ENCODE results near the gene SGMS1. TPM values are rescaled to one million over a fixed set of nuclear protein-coding genes. Genes with fewer than 3 reads are reported as not detected.

SGMS1 gene
- total RNA-seq, 3 donors from 2014 or later (not counting 1 experiment from before 2014, with no cell fraction given), result 24.5 to 32.7 (median 30.4) TPM

GRCh38 chr10:50561816-50562215 is 61.9 kb downstream of the SGMS1 start:
- peak overlapping the region in 1 of 2 donors; percentile 13 for H3K27ac Mint-ChIP-seq
- H3K9me3 Mint-ChIP-seq, result no peaks in the 10 kb centered on the region
- ATAC-seq (peak in 1 of 3 donors; percentile 44), DNase-seq (peak in 1 of 2 donors; percentile 50)
- H3K4me1 Mint-ChIP-seq, result peaks cover 27 to 31% of the 10 kb centered on the region in 2 donors
- no peaks in the 10 kb centered on the region for H3K27me3 Mint-ChIP-seq (ENCODE audit: low read depth in 2 of 2)
- H3K27me3 ChIP-seq (ENCODE audit: control insufficient read depth, insufficient read depth, low read length), result no peaks in the 10 kb centered on the region
- H3K36me3 ChIP-seq (ENCODE audit: control insufficient read depth, insufficient read depth, low read length), result no peaks in the 10 kb centered on the region
- H3K9me3 ChIP-seq (ENCODE audit: control insufficient read depth, insufficient read depth, low read length), result no peaks in the 10 kb centered on the region
- H3K27ac ChIP-seq (ENCODE audit: low read length), result no peak overlapping the region
- H3K4me3 Mint-ChIP-seq, result no peak overlapping the region
- intact Hi-C loops (cut with micrococcal nuclease), result no loop called here
- WGBS (ENCODE audit: insufficient coverage), result 72% methylated on average over 2 of the region's 2 CpGs
- no peaks in the 10 kb centered on the region for H3K36me3 Mint-ChIP-seq
- no peaks in the 10 kb centered on the region for H3K4me1 ChIP-seq (ENCODE audit: control insufficient read depth, insufficient read depth, low read length)
- H3K4me3 ChIP-seq (ENCODE audit: low read length), result no peak overlapping the region
- peak; percentile 44 for TF ChIP-seq CTCF (IDR thresholded peaks at IDR 0.05)

- no peak for ATAC-seq
- DNase-seq, result no peak
- Histone ChIP-seq H3K36me3 (ENCODE audit: control insufficient read depth, insufficient read depth, low read length) (no peaks in the 10 kb centered on the region), H3K4me1 (ENCODE audit: control insufficient read depth, insufficient read depth, low read length) (no peaks in the 10 kb centered on the region), H3K9me3 (ENCODE audit: control insufficient read depth, insufficient read depth, low read length) (no peaks in the 10 kb centered on the region), H3K27me3 (ENCODE audit: control insufficient read depth, insufficient read depth, low read length) (no peaks in the 10 kb centered on the region), H3K27ac (ENCODE audit: low read length) (no peak overlapping the region), H3K4me3 (ENCODE audit: low read length) (no peak overlapping the region)
- no peaks in the 10 kb centered on the region for H3K27me3 Mint-ChIP-seq (ENCODE audit: low read depth in 2 of 2)
- 94% methylated on average over 5 of the region's 5 CpGs for WGBS (ENCODE audit: insufficient coverage)
- intact Hi-C loops (cut with micrococcal nuclease), result no loop called here
- H3K9me3 Mint-ChIP-seq, result no peaks in the 10 kb centered on the region
- H3K4me1 Mint-ChIP-seq, result peaks cover 30 to 36% of the 10 kb centered on the region in 2 donors
- H3K27ac Mint-ChIP-seq, result no peak overlapping the region
- no peak overlapping the region for H3K4me3 Mint-ChIP-seq
- no peaks in the 10 kb centered on the region for H3K36me3 Mint-ChIP-seq
- no peak for TF ChIP-seq CTCF (IDR thresholded peaks at IDR 0.05)
Observed at GRCh38 chr10:50561266-50561665, 62.5 kb downstream of the SGMS1 start.

GRCh38 chr10:50560370-50560769 is 63.4 kb downstream of the SGMS1 start:
- H3K4me1 ChIP-seq (ENCODE audit: control insufficient read depth, insufficient read depth, low read length), result no peaks in the 10 kb centered on the region
- WGBS (ENCODE audit: insufficient coverage), result no CpG with 5 or more reads among the region's 1 CpG
- intact Hi-C loops (cut with micrococcal nuclease), result no loop called here
- Mint-ChIP-seq H3K36me3 (no peaks in the 10 kb centered on the region), H3K9me3 (no peaks in the 10 kb centered on the region), H3K27ac (no peak overlapping the region), H3K4me3 (no peak overlapping the region), H3K4me1 (peaks cover 32 to 37% of the 10 kb centered on the region in 2 donors), H3K27me3 (ENCODE audit: low read depth in 2 of 2) (no peaks in the 10 kb centered on the region)
- no peak for TF ChIP-seq CTCF (IDR thresholded peaks at IDR 0.05)
- H3K27me3 ChIP-seq (ENCODE audit: control insufficient read depth, insufficient read depth, low read length), result no peaks in the 10 kb centered on the region
- no peaks in the 10 kb centered on the region for H3K36me3 ChIP-seq (ENCODE audit: control insufficient read depth, insufficient read depth, low read length)
- no peak overlapping the region for H3K27ac ChIP-seq (ENCODE audit: low read length)
- H3K9me3 ChIP-seq (ENCODE audit: control insufficient read depth, insufficient read depth, low read length), result no peaks in the 10 kb centered on the region
- no peak overlapping the region for H3K4me3 ChIP-seq (ENCODE audit: low read length)
- DNase-seq (no peak), ATAC-seq (no peak)

GRCh38 chr10:50558371-50558770 is 65.4 kb downstream of the SGMS1 start:
- ATAC-seq (no peak), DNase-seq (no peak)
- Mint-ChIP-seq H3K27ac (no peak overlapping the region), H3K36me3 (no peaks in the 10 kb centered on the region), H3K27me3 (ENCODE audit: low read depth in 2 of 2) (no peaks in the 10 kb centered on the region), H3K4me3 (no peak overlapping the region), H3K4me1 (peaks cover 33 to 37% of the 10 kb centered on the region in 2 donors), H3K9me3 (no peaks in the 10 kb centered on the region)
- no peaks in the 10 kb centered on the region for H3K9me3 ChIP-seq (ENCODE audit: control insufficient read depth, insufficient read depth, low read length)
- TF ChIP-seq CTCF (IDR thresholded peaks at IDR 0.05), result no peak
- intact Hi-C loops (cut with micrococcal nuclease), result no loop called here
- no peak overlapping the region for H3K27ac ChIP-seq (ENCODE audit: low read length)
- no peak overlapping the region for H3K4me3 ChIP-seq (ENCODE audit: low read length)
- 93% methylated on average over 5 of the region's 5 CpGs for WGBS (ENCODE audit: insufficient coverage)
- H3K4me1 ChIP-seq (ENCODE audit: control insufficient read depth, insufficient read depth, low read length), result no peaks in the 10 kb centered on the region
- no peaks in the 10 kb centered on the region for H3K27me3 ChIP-seq (ENCODE audit: control insufficient read depth, insufficient read depth, low read length)
- no peaks in the 10 kb centered on the region for H3K36me3 ChIP-seq (ENCODE audit: control insufficient read depth, insufficient read depth, low read length)
